OCI-LY3 (cell line): Measurements from ENCODE around the gene ATP6V1G3.

ENCODE experiments used
- EZH2phosphoT487 ChIP-seq: fragments of 200-600 bp; shearing (Covaris generic); IDR thresholded peaks from 2 replicates; pipeline ENCODE4 v1.6.1; 2018; ENCODE audit warnings: antibody characterized with exemption, mixed run types, low read depth
- TF ChIP-seq, protein P1 (sequence below): fragments of 200-600, 300-600 bp; sonication (generic); IDR thresholded peaks from 2 replicates; pipeline ENCODE4 v1.5.1; 2014; ENCODE audit warnings: antibody characterized with exemption, low read length, low read depth

GRCh38 chr1:198549866-198550265 lies 9.4 kb upstream of the ATP6V1G3 start:
- TF ChIP-seq, protein P1, sequence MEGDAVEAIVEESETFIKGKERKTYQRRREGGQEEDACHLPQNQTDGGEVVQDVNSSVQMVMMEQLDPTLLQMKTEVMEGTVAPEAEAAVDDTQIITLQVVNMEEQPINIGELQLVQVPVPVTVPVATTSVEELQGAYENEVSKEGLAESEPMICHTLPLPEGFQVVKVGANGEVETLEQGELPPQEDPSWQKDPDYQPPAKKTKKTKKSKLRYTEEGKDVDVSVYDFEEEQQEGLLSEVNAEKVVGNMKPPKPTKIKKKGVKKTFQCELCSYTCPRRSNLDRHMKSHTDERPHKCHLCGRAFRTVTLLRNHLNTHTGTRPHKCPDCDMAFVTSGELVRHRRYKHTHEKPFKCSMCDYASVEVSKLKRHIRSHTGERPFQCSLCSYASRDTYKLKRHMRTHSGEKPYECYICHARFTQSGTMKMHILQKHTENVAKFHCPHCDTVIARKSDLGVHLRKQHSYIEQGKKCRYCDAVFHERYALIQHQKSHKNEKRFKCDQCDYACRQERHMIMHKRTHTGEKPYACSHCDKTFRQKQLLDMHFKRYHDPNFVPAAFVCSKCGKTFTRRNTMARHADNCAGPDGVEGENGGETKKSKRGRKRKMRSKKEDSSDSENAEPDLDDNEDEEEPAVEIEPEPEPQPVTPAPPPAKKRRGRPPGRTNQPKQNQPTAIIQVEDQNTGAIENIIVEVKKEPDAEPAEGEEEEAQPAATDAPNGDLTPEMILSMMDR = no peak
- TF ChIP-seq EZH2phosphoT487 = no peak
